GM18511 (cell line): Measurements from ENCODE around the gene RIOK2.
A peak's percentile ranks its signal among the peaks of the same experiment; 100 is the strongest.
"Not testable (repeated sequence)": the region's sequence is repeated elsewhere in the genome, so short reads cannot be mapped to it uniquely, and the experiment has no call there.

ENCODE experiments used
- ATAC-seq: cut with Tn5 transposase; IDR thresholded peaks from one replicate; pipeline ENCODE4 v1.9.1; 2021; ENCODE audit warnings: mild to moderate bottlenecking, moderate library complexity; ENCODE audit not compliant: unreplicated experiment

RIOK2 gene

DNA sequence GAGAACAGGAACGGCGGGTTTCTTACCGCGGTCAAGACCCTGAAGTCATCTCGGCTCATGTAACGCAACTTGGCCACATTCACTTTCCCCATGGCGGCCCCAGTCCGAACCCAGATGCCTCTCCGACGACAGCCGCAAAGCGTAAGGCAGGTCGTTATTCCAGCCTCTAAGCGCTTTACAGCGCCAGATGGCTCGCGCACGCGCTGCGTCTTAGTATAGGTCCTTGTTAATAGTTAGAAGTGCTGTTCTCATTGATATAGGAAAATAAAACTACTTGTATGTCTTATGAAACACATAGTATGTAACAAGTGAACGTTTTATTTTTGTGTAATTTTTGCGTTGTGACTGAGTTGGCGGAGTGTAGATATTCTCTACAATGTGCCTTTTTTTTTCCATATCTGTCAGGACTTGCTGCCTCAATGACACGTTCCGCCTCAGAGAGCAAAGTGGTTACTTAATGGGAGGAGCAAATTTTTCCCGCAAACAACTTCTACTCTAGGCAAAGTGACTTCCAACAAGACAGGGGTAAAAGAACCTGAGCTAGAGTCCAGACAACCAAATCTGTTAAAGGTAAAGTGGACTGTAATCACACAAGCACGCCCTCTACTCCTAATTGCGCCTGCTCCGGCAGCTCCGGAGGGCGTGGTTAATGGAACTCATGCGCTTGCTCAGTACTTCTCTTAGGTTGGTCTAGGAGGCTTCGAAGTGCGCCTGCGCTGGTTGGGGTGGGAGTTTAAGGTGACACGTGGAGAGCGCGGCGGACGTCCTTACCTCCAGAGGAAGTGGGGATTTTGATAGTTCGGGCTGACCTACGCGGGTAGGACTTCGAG lies at the start of gene RIOK2:
Gene RIOK2 (minus strand): TSS at position 148 of the 830 bp plus-strand sequence. CDS start 56 bp downstream, at position 92.
- peak; percentile 92 for ATAC-seq

DNA sequence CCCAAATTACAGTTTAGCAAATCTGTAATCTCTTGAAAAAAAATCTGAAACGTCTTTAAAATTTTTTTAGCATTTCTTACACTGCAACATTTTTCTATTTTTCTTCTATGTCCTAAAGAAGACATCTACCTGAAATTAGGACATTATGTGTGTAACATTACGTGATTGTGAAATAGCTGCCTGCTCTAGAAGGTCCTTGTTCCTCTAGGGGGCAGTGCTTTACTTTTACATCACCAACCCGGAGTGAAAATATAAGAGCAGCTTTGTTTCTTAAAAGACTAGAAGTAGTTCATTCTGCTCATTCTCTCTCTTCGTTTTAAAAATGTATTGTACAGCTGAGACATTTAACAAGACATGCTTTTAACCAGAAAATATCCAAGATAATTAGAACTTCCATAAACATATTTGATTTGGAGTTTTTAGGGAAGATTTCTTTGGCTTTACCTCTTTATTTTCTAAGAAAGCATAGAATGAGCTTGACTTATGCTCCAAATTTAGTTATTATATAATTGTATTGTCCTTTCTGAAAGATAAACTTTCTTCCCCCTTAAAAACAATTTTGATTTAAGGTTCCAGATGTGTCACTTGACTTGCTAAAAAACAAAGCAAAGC lies 48.1 kb upstream of the RIOK2 start:
- peak; percentile 98 for ATAC-seq

DNA sequence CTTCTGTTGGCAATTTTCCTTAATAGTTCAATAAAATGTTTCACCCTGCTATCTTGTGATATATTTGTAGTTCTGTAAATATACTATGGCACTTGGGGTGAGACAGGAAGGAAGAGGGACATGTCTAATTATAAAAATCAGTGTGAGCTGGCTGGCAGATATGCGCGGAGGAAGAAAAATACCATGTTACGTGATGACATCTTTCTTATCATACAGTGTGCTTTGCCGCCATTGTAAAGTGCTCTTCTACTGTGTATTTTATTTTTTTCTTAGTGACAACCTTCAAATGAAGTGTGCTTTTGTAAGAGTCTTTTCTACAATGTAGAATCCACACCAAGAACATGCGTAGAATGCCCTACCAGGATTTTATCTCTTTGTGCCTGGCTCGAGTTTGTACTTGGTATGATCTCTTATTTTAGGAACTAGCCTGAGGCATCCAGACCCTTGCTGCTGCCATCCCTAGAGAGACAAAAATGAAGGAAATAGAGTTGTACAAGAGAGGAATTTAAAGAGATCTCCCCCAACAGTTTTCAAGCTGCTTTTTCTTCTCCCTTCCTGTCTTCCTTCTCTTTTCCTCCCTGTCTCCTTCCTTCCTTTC lies 46.7 kb upstream of the RIOK2 start:
- ATAC-seq = no peak

DNA sequence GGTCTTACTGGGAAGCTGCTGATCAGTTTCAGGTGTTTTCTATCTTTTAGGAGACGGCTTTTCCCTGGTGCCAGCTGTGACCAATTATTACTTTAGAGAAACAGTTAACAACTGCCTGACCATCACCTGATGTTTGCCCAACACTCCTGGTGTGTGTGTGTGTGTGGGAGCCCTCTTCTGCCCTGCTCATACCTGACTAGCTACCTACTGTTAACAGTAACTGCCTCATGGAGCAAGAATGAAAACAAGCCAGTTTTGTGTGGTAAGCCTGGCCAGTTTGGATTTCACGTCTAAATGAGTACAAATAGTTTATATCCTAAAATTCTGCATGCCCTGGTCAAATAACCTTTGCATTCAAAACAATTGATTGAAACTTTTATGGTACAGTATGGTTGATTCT lies 46.1 kb upstream of the RIOK2 start:
- no peak for ATAC-seq

DNA sequence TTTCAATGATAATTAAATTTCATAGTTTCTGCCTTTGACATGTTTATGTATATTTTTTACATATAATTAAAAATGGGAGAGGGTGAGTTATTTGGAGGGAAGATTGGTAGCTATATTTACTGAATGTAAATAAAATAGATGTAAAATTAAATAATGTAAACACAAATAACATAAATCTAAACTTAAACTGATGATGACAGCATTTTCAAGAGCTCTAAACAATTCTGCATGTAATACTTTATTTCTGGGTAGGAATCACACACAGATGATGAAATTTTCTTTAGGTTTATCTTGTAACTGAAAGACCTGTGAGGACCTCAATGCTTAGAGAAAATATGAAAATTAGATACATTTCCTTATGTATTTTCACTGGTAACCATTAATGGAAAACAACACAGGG lies 42.2 kb upstream of the RIOK2 start:
- no peak for ATAC-seq

DNA sequence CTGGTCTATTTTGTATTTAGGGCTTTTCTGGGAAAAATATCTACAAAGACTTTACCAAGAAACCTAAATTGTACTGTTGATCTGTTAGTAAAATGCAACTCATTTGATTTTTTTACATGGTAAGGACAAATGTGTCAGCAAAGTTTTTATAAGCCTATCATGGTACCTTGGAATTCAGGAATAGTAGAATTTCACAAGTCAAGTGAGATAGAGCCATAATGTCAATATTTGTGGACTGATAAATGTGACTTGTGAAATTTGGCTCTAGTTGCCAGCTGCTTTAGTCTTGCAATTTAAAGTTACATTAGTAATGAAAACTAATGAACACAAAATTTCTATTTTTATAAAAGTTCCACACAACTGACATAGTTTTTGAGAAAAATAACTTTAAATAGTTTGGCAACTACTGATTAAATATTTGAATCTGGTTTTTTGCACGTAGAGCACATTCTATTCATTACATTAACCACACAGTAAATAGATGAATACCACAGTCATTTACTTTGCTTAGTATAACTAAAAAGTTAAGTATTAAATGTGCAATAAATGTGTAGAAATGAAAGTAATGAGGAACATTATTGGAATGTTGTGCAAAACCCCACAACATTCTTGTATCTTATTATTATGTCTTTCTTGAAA lies 41.2 kb upstream of the RIOK2 start:
- no peak for ATAC-seq

DNA sequence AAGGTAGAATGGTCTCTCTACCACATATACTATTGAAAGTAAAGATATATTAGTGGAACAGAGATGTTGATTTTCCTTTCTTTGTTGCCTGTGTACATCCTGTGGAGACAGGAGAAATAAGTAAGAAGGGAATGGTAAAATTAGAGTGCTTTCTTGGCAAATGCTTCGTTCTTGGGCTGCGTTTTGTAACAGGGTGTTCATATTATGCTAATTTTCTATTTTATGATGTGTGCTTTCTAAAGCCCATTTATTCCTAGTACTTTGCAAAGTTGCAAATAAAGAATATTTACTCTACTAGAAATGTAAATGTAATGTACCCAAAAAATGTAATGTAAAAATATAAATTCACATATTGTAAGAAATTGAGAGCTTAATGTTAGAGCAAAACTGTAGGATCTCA lies 40.5 kb upstream of the RIOK2 start:
- ATAC-seq = no peak

DNA sequence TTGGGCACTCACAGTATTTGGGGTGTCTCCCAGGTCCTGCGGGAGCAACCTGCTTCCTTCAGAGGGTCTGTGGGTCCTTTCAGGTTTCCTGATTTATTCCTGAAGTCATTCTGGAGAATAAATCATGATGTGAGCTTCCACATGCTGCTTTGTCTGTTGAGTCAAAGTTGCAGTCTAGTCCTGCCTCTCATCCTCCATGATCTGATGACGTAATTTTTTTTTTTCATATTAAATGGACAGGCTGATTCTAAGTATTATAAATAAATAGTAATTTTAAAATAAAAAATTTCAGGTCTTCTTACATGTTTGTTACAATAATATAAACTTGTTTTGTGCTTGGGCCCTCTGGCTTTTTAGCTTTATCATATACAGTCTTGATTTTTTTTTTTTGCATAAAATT lies 26.3 kb upstream of the RIOK2 start:
- ATAC-seq = no peak

DNA sequence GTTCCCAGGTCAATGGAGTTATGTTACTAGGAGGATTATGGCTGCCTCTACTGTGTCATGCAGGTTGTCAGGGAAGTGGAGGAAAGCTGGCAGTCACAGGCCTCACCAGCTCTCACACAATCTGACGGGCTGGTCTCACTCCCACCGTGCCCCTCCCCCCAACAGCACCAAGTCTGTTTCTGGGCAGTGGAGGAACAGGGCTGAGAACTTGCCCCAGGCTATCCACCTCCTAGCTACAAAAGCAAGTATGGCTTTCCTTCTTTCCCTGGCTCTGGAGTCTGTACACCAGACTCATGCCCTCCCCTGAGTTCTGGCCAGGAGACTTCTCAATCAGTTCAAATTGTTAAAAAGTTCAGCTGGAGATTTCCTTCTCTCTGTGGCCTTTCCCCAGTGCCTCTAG lies 25.7 kb upstream of the RIOK2 start:
- ATAC-seq = no peak

DNA sequence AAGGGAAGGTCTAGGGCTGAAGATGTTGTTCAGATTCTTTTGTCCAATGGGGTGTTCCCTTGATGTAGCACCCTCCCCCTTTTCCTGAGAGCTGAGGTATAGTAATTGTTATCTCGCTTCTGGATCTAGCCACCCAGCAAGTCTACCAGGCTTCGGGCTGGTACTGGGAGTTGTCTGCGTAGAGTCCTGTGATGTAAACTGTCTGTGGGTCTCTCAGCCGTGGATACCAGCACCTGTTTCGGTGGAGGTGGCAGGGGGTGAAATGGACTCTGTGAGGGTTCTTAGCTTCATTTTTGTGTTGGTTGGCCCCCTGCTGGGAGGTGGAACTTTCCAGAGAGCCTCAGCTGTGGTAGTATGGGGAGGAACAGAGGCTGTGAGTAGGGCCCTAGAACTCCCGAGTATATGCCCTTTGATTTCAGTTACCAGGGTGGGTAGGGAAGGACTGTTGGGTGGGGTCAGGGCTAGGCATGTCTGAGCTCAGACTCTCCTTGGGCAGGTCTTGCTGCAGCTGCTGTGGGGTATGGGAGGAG lies 25.2 kb upstream of the RIOK2 start:
- ATAC-seq = no peak

DNA sequence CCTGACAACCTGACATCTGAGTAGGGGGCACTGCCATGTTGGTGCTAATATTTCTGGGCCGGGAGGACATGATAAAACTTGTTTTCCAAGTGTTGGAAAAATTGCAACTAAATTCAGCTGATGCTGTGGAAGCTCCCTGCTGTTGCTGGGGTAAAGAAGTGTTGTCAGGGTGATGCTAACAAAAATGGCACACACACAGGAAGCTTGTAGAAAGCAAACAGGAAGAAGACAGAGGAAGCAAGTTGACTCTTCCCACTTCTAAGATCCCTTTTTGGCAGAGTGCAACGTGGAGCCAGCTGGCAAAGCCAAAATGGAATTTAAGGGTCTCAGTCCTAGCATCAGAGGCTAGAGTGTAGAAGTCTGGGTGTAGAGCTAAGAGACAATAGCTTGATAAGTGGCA lies 11.3 kb upstream of the RIOK2 start:
- ATAC-seq = no peak

DNA sequence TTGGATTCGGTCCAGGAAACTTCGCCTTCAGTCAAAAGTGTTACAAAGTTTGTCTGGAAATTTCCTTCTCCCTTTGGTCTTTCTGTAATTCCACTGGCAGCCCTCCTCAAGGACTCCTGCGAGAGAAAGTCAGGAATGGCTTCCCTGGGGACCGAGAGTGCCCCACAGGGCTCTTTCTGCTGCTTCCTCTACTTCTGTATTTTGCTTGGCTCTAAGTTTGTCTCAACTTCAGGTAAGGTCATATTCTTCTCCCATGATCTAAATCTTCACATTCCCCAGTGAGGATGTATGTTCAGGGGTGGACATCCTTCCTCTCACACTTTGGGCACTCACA lies 10.3 kb upstream of the RIOK2 start:
- ATAC-seq = peak; percentile 3

DNA sequence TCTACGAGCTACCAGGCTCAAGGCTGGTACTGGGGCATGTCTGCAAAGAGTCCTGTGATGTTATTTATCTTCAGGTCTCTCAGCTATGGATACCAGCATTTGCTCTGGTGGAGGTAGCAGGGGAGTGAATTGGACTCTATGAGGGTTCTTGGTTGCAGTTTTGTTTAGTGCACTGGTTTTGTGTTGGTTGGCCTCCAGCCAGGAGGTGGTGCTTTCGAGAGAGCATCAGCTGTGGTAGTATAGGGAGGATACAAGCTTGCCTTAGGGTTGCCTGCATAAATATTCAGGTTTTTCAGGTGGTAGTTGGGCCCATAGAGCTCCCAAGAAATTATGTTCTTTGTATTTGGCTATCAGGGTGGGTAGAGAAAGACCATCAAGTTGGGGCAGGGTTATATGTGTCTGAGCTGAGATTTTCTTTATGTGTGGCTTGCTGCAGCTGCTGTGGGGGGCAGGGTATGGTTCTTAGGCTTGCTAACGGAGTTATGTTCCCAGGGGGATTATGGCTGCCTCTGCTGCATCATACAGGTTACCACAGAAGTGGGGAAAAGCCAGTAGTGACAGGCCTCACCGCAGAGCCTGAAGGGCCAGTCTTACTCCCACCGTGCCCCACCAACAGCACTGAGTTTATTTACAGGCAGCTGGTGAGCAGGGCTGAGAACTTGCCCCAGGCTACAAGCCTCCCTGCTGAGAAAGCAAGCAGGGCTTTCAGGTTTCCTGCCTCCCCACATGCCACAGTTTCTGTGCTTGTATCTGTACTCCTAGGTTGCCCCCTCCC lies 9.7 kb upstream of the RIOK2 start:
- peak; percentile 84 for ATAC-seq

DNA sequence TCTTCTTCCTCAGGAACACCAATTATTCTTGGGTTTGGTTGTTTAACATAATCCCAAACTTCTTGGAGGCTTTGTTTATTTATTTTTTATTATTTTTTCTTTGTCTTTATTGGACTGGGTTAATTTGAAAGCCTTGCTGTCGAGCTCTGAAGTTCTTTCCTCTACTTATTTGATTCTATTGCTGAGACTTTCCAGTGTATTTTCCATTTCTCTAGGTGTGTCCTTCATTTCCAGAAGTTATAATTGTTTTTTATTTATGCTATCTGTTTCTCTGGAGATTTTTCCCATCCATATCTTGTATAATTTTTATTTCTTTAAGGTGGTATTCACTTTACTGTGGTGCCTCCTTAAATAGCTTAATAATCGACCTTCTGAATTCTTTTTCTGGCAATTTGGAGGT lies 8.8 kb upstream of the RIOK2 start:
- ATAC-seq = no peak

DNA sequence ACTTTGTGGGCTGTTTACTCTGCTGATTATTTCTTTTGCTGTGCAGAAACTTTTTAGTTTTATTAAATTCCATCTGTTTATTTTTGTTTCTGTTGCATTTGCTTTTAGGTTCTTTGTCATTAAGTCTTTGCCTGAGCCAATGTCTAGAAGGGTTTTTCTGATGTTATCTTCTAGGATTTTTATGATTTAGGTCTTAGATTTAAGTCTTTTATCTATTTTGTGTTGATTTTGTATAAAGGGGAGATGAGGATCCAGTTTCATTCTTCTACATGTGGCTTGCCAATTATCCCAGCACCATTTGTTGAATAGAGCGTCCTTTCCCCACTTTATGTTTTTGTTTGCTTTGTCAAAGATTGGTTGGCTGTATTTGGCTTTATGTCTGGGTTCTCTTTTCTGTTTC lies 6.5 kb upstream of the RIOK2 start:
- not testable (repeated sequence) for ATAC-seq

DNA sequence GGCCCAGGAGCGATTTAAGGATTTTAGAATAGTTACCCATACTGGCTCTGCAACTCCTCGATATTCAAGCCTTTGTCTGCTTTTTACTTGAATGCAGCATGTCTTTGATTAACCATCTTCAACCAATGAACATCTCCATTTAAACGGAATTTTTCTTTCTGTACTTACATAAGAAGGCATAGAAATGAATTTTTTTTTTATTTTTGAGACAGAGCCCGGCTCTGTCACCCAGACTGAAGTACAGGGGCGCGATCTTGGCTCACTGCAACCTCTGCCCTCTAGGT lies 825 bp upstream of the RIOK2 start:
- no peak for ATAC-seq

DNA sequence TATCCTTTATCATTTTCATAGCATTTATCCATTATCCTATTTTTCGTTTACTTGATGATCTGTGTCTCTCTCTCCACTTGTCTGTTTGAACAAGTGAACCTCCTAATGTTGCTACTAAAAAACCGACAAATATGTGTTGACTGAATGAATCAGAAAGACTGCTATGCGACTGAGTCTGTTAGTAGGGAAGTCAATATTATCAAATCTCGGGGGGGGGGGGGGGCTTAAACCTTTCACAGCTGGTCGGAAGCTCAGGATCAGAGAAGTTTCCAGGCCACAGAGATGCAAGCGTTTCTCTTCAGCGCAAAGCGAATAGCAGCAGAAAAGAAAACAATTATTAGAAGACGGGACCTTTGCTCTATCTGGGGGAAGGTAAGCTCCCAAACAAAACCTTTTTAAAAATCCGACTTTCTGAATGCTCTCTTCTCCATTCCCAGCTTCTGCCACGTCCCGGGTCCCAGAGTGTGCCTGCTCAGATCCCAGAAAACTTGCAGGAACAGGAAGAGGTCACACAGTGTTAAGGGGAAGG lies 412 bp downstream of the RIOK2 start:
- no peak for ATAC-seq

DNA sequence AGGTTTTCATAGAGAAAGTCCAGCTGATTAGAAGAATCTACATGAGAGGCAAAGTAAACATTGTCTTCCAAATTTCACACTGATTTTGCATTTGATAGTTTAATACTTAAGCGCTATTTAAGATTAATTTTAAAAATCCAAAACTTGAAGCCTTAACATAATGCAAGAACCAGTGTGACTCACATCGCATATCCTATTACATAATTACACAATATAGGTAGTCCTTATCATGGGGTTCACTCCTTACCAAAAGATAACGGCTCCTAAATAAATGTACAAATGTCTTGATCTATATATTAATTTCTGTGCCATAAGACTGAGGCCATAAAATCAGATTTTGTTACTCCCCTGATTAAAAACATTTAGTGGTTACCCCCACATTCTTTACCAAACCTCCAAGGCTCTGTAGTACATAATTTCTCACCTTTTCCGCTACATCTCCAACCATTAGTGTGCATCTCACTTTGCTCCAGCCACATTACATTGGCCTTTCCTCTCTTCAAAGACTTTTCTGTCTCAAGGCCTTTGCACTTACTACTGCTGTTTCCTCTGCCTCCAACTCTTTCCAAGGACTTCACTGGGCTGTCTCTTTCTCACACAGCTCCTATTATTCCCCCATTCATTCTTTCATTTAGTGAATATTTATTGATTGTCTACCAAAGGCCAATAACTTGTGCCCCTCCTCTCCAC lies 1.0 kb downstream of the RIOK2 start:
- ATAC-seq = no peak

DNA sequence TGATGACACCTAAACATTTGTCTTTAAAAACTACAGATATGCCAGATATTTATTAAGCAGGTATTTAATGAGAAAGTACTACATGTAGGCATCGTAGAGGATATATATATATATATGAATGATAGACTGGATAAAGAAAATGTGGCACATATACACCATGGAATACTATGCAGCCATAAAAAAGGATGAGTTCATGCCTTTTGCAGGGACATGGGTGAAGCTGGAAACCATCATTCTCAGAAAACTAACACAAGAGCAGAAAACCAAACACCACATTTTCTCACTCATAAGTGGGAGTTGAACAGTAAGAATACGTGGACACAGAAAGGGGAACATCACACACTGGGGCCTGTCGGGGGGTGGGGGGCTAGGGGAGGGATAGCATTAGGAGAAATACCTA lies 3.6 kb downstream of the RIOK2 start:
- not testable (repeated sequence) for ATAC-seq

DNA sequence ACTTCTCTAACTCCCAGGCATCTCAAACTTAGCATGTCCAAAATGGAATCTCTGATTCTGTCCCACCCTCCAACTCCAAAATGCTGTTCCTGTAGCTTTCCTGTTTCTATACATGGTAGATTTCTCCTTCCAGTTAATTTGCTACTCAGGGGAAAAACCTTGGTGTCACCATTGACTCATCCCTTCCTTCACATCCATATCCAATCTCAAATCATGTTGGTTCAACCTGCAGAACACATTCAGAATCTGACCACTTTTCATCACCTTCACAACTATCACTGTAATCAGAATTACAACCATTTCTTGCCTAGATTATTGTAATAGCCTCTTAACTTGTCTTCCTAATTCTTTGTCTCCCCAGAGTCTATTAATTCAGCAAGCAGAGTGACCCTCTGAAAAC lies 10.8 kb downstream of the RIOK2 start:
- no peak for ATAC-seq
